Urinary bladder (tissue), 4 donors: ENCODE results near the gene DCBLD1. TPM values are rescaled to one million over a fixed set of nuclear protein-coding genes. Genes with fewer than 3 reads are reported as not detected.

ENCODE experiments used
- DNase-seq: peaks from one replicate; pipeline ENCODE4 v3.0.0-alpha.2; 2015; ENCODE audit errors: extremely low spot score
- H3K27ac ChIP-seq: one replicate; pipeline ENCODE4 v1.5.1; 2013; ENCODE audit warnings: low read depth, mild to moderate bottlenecking, moderate library complexity
- H3K36me3 ChIP-seq: one replicate; pipeline ENCODE4 v1.6.1; 2013; ENCODE audit warnings: mild to moderate bottlenecking, moderate library complexity; ENCODE audit not compliant: insufficient read depth
- H3K4me1 ChIP-seq: one replicate; pipeline ENCODE4 v1.6.1; 2013; ENCODE audit warnings: mild to moderate bottlenecking, moderate library complexity; ENCODE audit not compliant: insufficient read depth
- H3K4me3 ChIP-seq: one replicate; pipeline ENCODE4 v1.5.1; 2013; ENCODE audit warnings: low read depth, low read length
- WGBS: extraction: QIAGEN DNeasy Blood & Tissue Kit; methylation state at CpG from one replicate; pipeline ENCODE4 v1.1.7; 2013; 5-methylcytosine and 5-hydroxymethylcytosine counted together
- polyA plus RNA-seq: library from polyadenylated mRNA; stranded (reverse); fragments of 200-250 nt; gene quantifications from one replicate; pipeline ENCODE4 v1.2.3, GENCODE V29; 2013
- total RNA-seq: library from RNA; depleted of rRNA; stranded (reverse); fragments of >200 nt; gene quantifications from one replicate; pipeline ENCODE4 v1.2.3, GENCODE V29; 2014
- donor health status: healthy with polysubstance abuse.
- donor health status: healthy.

DCBLD1 gene
- total and polyA plus RNA-seq, 2 donors, result 4.5 to 20.9 TPM

- WGBS, result 55% methylated on average over 2 of the region's 2 CpGs
- Histone ChIP-seq H3K4me3 (no peak overlapping the region), H3K4me1 (peaks cover 1% of the 10 kb centered on the region), H3K27ac (no peak overlapping the region), H3K36me3 (no peaks in the 10 kb centered on the region)
- no peak for DNase-seq
These were observed 68.3 kb downstream of the DCBLD1 start for GRCh38 chr6:117550618-117551242.

- Histone ChIP-seq H3K36me3 (no peaks in the 10 kb centered on the region), H3K4me3 (no peak overlapping the region), H3K4me1 (peaks cover 1% of the 10 kb centered on the region), H3K27ac (no peak overlapping the region)
- WGBS, result 93% methylated on average over 2 of the region's 2 CpGs
- no peak for DNase-seq
These were observed 70.1 kb downstream of the DCBLD1 start for GRCh38 chr6:117552618-117553017.

DNA sequence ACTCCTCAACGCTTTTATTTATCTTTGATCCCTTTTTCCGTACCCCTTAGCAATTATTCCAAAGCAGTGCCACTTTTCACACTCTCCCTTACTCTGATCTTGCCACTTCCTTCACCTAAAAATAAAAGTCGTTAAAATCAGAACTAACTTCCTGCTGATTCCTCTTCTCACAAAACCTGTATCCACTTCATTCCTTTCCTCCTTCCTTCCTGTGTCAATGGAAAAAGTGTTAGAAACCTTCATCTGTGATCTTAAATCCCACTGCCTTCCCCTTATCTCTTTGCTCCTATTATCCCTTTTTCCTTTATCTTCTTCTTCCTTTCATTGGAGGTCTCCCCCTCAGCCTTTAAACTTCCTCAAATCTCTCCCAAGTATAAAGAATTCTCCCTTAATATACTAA, 70.7 kb downstream of the DCBLD1 start:
- Histone ChIP-seq H3K36me3 (no peaks in the 10 kb centered on the region), H3K27ac (no peak overlapping the region), H3K4me3 (no peak overlapping the region), H3K4me1 (peaks cover 1% of the 10 kb centered on the region)
- WGBS, result 66% methylated on average over 3 of the region's 3 CpGs
- DNase-seq, result no peak

- H3K27ac ChIP-seq, result no peak overlapping the region
- peaks cover 1% of the 10 kb centered on the region for H3K4me1 ChIP-seq
- WGBS, result 36% methylated on average over 3 of the region's 3 CpGs
- no peak for DNase-seq
- no peak overlapping the region for H3K4me3 ChIP-seq
- H3K36me3 ChIP-seq, result no peaks in the 10 kb centered on the region
These were observed 72.9 kb downstream of the DCBLD1 start for GRCh38 chr6:117555262-117555849.

DNA sequence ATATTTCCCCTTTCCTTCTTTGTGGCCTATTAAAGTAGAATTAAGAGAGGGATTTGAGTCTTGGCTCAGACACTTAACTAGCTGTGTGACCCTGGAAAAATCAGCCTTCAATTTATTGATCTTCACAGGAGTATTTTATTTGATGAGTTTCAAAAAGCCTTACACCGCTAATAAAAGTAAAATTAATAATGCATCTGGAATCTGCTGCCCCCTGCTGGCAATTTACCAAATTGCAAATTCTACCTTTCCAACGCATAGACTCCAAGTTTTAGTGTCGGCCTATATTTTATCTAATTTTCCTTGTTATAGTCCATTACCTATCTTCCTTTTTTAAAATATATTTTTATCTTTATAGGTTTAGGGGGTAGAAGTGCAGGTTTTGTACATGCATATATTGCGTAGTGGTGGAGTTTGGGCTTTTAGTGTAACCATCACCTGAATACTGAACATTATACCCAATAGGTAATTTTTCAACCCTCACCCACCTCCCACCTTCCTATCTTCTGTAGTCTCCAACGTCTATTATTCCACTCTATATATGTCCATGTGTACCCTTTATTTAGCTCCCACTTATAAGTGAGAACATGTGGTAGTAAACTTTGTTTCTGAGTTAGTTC, 73.5 kb downstream of the DCBLD1 start:
- WGBS, result 18% methylated on average over 5 of the region's 5 CpGs
- no peak for DNase-seq
- Histone ChIP-seq H3K4me3 (no peak overlapping the region), H3K4me1 (peaks cover 1% of the 10 kb centered on the region), H3K36me3 (no peaks in the 10 kb centered on the region), H3K27ac (no peak overlapping the region)

GRCh38 chr6:117557951-117558350, 75.5 kb downstream of the DCBLD1 start:
- 87% methylated on average over 3 of the region's 3 CpGs for WGBS
- DNase-seq, result no peak
- H3K4me1 ChIP-seq, result no peaks in the 10 kb centered on the region
- H3K36me3 ChIP-seq, result peaks cover 2% of the 10 kb centered on the region
- H3K27ac ChIP-seq, result no peak overlapping the region
- H3K4me3 ChIP-seq, result no peak overlapping the region

DNA sequence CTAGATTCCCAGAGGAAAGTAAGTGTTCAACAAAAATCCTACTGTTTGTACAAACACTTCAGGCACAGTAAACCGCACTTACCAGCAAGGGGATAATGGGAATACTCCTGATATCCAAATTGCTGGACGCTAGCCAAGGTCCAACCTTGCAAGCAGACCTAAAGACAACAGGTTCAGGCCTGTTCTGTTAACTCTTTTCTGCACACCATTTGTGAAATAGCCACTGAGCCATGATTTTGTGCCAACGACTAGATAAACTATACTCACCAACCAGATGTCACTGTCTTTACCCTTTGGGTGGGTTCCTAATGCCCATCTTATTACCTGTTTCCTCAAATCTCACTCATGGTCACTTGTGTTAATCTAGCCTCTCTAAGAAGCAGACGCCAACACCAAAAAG, 76.3 kb downstream of the DCBLD1 start:
- H3K36me3 ChIP-seq, result peaks cover 2% of the 10 kb centered on the region
- WGBS, result 84% methylated on average over 4 of the region's 4 CpGs
- no peak overlapping the region for H3K27ac ChIP-seq
- no peak overlapping the region for H3K4me3 ChIP-seq
- no peak for DNase-seq
- no peaks in the 10 kb centered on the region for H3K4me1 ChIP-seq

DNA sequence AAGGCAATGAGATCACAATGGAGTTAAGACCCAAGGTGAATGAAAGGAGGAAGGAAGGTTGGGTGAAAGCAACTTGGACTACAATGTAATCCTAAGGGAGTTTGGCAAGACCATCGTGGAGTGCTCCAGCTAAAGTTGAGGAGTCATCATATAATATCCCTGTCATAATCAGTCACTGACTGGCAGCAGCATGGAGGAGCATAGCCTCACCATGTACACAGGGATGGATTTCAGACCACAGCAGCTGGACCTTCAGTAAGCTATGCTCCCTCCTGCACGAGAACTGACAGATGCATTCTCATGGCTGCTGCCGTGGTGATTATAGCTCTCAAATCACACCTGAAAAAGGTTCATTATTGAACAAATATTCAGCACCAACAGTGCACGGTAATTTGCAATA, 76.8 kb downstream of the DCBLD1 start:
- no peak for DNase-seq
- 71% methylated on average over 4 of the region's 4 CpGs for WGBS
- Histone ChIP-seq H3K4me1 (no peaks in the 10 kb centered on the region), H3K4me3 (no peak overlapping the region), H3K27ac (no peak overlapping the region), H3K36me3 (peaks cover 2% of the 10 kb centered on the region)

- H3K4me3 ChIP-seq, result no peak overlapping the region
- no peak for DNase-seq
- H3K36me3 ChIP-seq, result peaks cover 4% of the 10 kb centered on the region
- H3K4me1 ChIP-seq, result no peaks in the 10 kb centered on the region
- no peak overlapping the region for H3K27ac ChIP-seq
- 52% methylated on average over 3 of the region's 3 CpGs for WGBS
These were observed 78.7 kb downstream of the DCBLD1 start for GRCh38 chr6:117561128-117561527.

DNA sequence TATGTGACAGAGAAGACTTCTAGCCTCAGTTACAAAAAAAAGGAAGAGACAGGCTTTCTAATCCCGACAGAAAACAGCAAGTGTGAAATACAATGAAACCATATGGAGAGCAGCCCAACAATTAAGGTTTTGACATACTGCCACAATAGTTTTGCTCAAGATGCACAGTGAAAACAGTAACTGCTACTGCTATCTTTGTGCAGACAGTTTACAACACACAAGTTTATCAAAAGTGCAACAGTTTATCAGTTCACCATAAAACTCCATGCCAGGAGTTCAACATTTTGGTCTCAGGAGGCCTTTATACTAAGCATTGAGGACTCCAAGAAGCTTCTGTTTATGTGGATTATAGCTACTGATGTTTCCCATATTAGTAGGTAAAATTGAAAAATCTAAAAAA, 82.2 kb downstream of the DCBLD1 start:
- no peak overlapping the region for H3K4me3 ChIP-seq
- peaks cover 8% of the 10 kb centered on the region for H3K36me3 ChIP-seq
- DNase-seq, result no peak
- H3K4me1 ChIP-seq, result no peaks in the 10 kb centered on the region
- no peak overlapping the region for H3K27ac ChIP-seq
- WGBS, result 72% methylated on average over 1 of the region's 1 CpG

- no peak overlapping the region for H3K27ac ChIP-seq
- H3K4me1 ChIP-seq, result no peaks in the 10 kb centered on the region
- WGBS, result 96% methylated on average over 2 of the region's 2 CpGs
- no peak for DNase-seq
- H3K36me3 ChIP-seq, result peaks cover 7% of the 10 kb centered on the region
- no peak overlapping the region for H3K4me3 ChIP-seq
These were observed 85.8 kb downstream of the DCBLD1 start for GRCh38 chr6:117568247-117568646.

DNA sequence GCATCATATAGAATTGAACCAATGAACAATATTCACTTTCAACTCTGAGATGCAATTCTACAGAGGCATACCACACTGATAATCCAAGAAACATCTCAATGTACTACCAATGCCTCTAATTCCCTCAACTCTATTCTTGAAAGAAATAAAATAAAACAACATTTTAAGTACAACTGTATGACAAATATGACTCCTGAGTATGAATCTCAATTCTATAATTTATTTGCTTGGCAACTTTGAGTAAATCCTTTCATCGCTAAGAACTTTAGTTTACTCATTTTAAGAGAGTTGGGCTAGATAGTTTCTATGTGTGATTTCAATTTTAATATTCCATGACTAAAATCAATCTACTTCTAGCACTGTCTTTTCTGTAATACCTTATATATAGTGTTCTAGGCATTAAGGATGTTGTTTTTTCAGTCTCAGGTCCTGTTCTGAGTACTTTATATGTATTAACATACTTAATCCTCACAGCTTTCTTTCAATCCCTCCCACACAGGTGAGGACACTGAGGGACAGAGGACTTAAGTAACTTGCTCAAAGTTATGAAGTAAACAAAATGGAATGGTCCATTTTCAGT, 86.4 kb downstream of the DCBLD1 start:
- 74% methylated on average over 1 of the region's 1 CpG for WGBS
- Histone ChIP-seq H3K4me3 (no peak overlapping the region), H3K36me3 (peaks cover 7% of the 10 kb centered on the region), H3K27ac (no peak overlapping the region), H3K4me1 (no peaks in the 10 kb centered on the region)
- no peak for DNase-seq

DNA sequence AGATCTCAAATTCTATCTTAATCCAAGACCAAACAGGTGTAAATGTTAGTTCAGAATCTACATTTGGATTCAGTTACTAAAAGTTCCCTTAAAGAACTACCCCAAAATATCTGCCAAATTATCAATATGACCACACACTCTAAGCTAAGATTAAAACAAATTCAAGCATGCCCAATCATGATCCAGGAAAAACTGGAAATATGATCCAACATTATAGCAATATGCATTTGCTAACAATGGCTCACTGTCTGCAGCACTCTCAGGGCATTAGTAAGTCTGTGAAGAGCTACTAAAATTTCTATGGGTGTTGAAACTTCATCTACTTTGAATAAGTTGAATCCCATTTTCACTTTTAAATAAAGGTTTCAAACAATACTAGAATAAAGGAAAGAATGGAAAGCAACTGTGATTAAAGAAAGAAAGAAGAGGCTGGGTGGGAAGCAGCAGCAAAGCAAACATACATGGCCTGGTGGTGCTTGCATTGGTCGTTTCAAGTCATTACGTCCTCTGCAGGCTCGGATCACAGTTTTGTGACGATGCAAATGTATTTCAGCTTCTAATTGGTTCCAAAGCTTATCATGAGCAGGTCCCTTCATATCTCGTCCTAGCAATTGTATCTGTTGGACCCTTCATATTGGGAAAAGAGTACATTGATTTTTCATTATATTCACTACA, 90.7 kb downstream of the DCBLD1 start:
- no peak overlapping the region for H3K4me3 ChIP-seq
- DNase-seq, result no peak
- peaks cover 2% of the 10 kb centered on the region for H3K36me3 ChIP-seq
- H3K4me1 ChIP-seq, result no peaks in the 10 kb centered on the region
- H3K27ac ChIP-seq, result no peak overlapping the region
- WGBS, result 93% methylated on average over 5 of the region's 5 CpGs

DNA sequence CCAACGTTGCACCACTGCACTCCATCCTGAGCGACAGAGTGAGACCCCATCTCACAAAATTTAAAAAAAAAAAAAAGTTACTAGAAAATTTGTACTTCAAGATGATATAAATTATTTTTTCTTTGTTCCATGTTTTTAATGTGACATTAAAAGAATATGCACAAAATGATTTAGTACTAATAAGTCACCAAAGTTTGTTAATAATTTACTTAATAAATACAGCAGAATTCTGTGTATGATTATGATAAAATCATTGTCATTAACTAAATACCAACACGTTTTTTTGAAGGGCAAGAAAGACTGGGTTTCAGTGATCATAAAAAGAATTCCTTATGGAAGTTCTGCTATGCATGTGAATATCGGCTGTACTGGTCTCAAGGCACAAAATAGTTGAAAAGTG, 91.7 kb downstream of the DCBLD1 start:
- WGBS, result 87% methylated on average over 4 of the region's 4 CpGs
- peaks cover 2% of the 10 kb centered on the region for H3K36me3 ChIP-seq
- DNase-seq, result no peak
- H3K4me1 ChIP-seq, result no peaks in the 10 kb centered on the region
- H3K4me3 ChIP-seq, result no peak overlapping the region
- H3K27ac ChIP-seq, result no peak overlapping the region
